ENCODE measurements around the gene FCER1G. TPM values are rescaled to one million over a fixed set of nuclear protein-coding genes. Genes with fewer than 3 reads are reported as not detected.

Gene FCER1G
- total RNA-seq, 1 donor: 0.43 TPM

- DNase-seq (ENCODE audit: low read depth): no peak
- no peak overlapping the region for H3K4me3 ChIP-seq (ENCODE audit: low read depth, low read length)
- TF ChIP-seq CTCF (IDR thresholded peaks at IDR 0.05; ENCODE audit: insufficient read depth, low read depth, low read length): no peak
These were observed 51.7 kb downstream of the FCER1G start for GRCh38 chr1:161266836-161267235.

- no peak for DNase-seq (ENCODE audit: low read depth)
- TF ChIP-seq CTCF (IDR thresholded peaks at IDR 0.05; ENCODE audit: insufficient read depth, low read depth, low read length): no peak
- no peak overlapping the region for H3K4me3 ChIP-seq (ENCODE audit: low read depth, low read length)
These were observed 52.2 kb downstream of the FCER1G start for GRCh38 chr1:161267321-161267720.

Other genes with a start within 250 kb of the FCER1G start
- gene F11R, start 194.1 kb upstream of the FCER1G start, total RNA-seq: 0.32 and 5.6 TPM in 2 replicates
- 1.6 and 18.6 TPM in 2 replicates for gene TSTD1, start 176.3 kb upstream of the FCER1G start, total RNA-seq
- gene USF1, start 169.3 kb upstream of the FCER1G start, total RNA-seq: 52.5 and 62.2 TPM in 2 replicates
- under 0.01 TPM in 1 of 2 replicates, not detected in the other for gene ARHGAP30, start 145.4 kb upstream of the FCER1G start, total RNA-seq
- 0.32 and 2.6 TPM in 2 replicates for gene NECTIN4, start 125.7 kb upstream of the FCER1G start, total RNA-seq
- gene KLHDC9, start 116.9 kb upstream of the FCER1G start, total RNA-seq: 1.9 and 2.2 TPM in 2 replicates
- 25.9 and 26.1 TPM in 2 replicates for gene PFDN2, start 97.3 kb upstream of the FCER1G start, total RNA-seq
- 23.2 and 26.8 TPM in 2 replicates for gene NIT1, start 97.2 kb upstream of the FCER1G start, total RNA-seq
- gene DEDD, start 82.6 kb upstream of the FCER1G start, total RNA-seq: 22.5 and 27.6 TPM in 2 replicates
- gene UFC1, start 61.3 kb upstream of the FCER1G start, total RNA-seq: 57.7 and 69.1 TPM in 2 replicates
- 8.1 and 8.6 TPM in 2 replicates for gene USP21, start 55.8 kb upstream of the FCER1G start, total RNA-seq
- 10.4 and 12.9 TPM in 2 replicates for gene PPOX, start 48.9 kb upstream of the FCER1G start, total RNA-seq
- 17.1 and 22.5 TPM in 2 replicates for gene B4GALT3, start 37.8 kb upstream of the FCER1G start, total RNA-seq
- 6.8 and 8.2 TPM in 2 replicates for gene ADAMTS4, start 16.2 kb upstream of the FCER1G start, total RNA-seq
- 105 and 117 TPM in 2 replicates for gene NDUFS2, start 12.9 kb upstream of the FCER1G start, total RNA-seq
- gene APOA2, start 8.3 kb downstream of the FCER1G start, total RNA-seq: not detected in 2 replicates
- 10.0 and 13.4 TPM in 2 replicates for gene TOMM40L, start 10.8 kb downstream of the FCER1G start, total RNA-seq
- not detected in 2 replicates for gene NR1I3, start 22.9 kb downstream of the FCER1G start, total RNA-seq
- under 0.01 TPM in 1 of 2 replicates, not detected in the other for gene PCP4L1, start 43.5 kb downstream of the FCER1G start, total RNA-seq
- 2.6 and 2.9 TPM in 2 replicates for gene MPZ, start 94.7 kb downstream of the FCER1G start, total RNA-seq
- gene SDHC, start 99.1 kb downstream of the FCER1G start, total RNA-seq: 20.3 and 25.8 TPM in 2 replicates
- not detected in 2 replicates for gene CFAP126, start 152.6 kb downstream of the FCER1G start, total RNA-seq